ENCODE measurements around the gene TRIM28. TPM values are rescaled to one million over a fixed set of nuclear protein-coding genes. Genes with fewer than 3 reads are reported as not detected.

The TRIM28 gene
- total RNA-seq, 4 donors from 2014 or later = 164 to 281 (median 196) TPM

- no peak for DNase-seq
- H3K27me3 ChIP-seq = no peaks in the 10 kb centered on the region
- no peaks in the 10 kb centered on the region for H3K9me3 ChIP-seq
- H3K27ac ChIP-seq = peak overlapping the region in 3 of 4 donors; percentile 44 to 74 (median 59)
- peak overlapping the region in 2 of 4 donors; percentile 45 to 50 for H3K4me3 ChIP-seq
- H3K36me3 ChIP-seq = peaks cover 0 to 21% (median 0%) of the 10 kb centered on the region in 3 donors
- H3K4me1 ChIP-seq = peaks cover 2 to 38% (median 5%) of the 10 kb centered on the region in 4 donors
- no peak for TF ChIP-seq POLR2A (IDR thresholded peaks at IDR 0.05)
- TF ChIP-seq, protein P1, sequence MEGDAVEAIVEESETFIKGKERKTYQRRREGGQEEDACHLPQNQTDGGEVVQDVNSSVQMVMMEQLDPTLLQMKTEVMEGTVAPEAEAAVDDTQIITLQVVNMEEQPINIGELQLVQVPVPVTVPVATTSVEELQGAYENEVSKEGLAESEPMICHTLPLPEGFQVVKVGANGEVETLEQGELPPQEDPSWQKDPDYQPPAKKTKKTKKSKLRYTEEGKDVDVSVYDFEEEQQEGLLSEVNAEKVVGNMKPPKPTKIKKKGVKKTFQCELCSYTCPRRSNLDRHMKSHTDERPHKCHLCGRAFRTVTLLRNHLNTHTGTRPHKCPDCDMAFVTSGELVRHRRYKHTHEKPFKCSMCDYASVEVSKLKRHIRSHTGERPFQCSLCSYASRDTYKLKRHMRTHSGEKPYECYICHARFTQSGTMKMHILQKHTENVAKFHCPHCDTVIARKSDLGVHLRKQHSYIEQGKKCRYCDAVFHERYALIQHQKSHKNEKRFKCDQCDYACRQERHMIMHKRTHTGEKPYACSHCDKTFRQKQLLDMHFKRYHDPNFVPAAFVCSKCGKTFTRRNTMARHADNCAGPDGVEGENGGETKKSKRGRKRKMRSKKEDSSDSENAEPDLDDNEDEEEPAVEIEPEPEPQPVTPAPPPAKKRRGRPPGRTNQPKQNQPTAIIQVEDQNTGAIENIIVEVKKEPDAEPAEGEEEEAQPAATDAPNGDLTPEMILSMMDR (IDR thresholded peaks at IDR 0.05) = no peak
Measured at GRCh38 chr19:58513213-58513693, 30.6 kb upstream of the TRIM28 start.

DNA sequence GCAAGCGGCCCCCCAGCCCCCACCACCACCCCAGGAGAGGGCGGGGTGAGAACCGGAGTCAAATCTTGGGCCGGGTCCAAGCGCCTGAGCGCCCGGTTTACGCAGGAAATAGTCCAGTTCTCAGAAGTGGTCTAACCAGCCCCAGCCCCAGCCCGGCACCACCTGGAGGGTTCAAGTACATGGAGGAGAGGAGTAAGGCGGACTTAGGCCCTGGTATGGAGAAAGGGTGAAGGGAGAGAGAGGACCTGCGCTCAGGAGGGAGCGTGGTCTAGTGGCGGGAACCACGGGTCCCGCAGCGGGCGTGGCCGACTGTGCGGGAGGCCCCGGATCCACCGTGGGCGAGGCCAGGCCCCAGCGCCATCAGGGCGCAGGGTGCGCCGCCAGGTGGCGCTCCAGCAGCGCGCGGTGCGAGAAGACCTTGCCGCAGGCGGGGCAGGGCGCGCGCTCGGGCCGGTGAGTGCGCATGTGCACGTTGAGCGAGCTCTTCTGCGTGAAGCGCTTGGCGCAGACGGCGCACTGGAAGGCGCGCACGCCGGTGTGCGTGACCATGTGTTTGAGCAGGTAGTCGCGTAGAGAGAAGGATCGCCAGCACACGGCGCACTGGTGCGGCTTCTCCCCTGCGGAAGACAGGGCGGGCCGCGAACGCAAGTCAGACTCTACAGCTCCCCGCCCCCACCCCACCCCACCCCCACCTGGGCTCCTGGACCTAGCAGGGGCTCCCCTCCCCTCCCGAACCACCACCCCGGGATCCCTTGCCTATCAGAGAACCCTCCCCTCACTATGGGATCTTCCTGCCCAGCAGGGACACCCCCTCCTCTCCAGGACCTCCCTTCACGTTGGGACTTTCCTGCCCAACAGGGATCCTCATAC lies 29.9 kb upstream of the TRIM28 start:
- no peaks in the 10 kb centered on the region for H3K9me3 ChIP-seq
- H3K4me1 ChIP-seq = peaks cover 3 to 45% (median 12%) of the 10 kb centered on the region in 4 donors
- peaks cover 0 to 21% (median 0%) of the 10 kb centered on the region in 3 donors for H3K36me3 ChIP-seq
- peak overlapping the region; percentile 40 to 74 (median 52) for H3K27ac ChIP-seq
- peak overlapping the region; percentile 32 to 52 (median 48) for H3K4me3 ChIP-seq
- TF ChIP-seq POLR2A (IDR thresholded peaks at IDR 0.05) = peak in 1 of 2 donors; percentile 49
- TF ChIP-seq, protein P1 (IDR thresholded peaks at IDR 0.05) = peak; percentile 84 to 99 (median 94)
- DNase-seq = peak; percentile 70 to 94 (median 93)
- H3K27me3 ChIP-seq = no peaks in the 10 kb centered on the region

DNA sequence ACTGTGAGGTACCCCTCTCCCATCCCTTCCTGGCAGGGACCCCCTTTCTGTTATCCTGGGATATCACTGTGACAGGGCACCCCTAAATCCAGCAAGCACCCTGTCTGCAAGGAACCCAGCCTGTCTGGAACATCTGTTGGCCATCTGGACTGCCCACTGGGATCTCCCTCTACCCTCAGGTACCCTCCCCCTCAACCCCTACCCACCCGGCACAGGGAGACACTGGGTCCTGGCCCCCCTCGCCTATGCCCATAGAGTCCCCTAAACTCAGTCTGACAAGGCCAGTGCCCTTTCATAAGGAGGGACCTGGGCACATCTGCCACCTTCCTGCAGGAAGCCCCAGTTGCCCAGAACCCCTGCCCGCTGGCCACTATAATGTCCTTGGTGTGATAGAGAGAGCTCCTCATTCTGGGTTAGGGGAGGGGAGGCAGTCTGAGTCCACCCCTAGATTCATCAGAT lies 29.3 kb upstream of the TRIM28 start:
- TF ChIP-seq POLR2A (IDR thresholded peaks at IDR 0.05) = no peak
- TF ChIP-seq, protein P1 (IDR thresholded peaks at IDR 0.05) = no peak
- Histone ChIP-seq H3K9me3 (no peaks in the 10 kb centered on the region), H3K36me3 (peaks cover 0 to 21% (median 0%) of the 10 kb centered on the region in 3 donors), H3K4me3 (peak overlapping the region in 3 of 4 donors; percentile 45 to 52 (median 50)), H3K4me1 (peaks cover 3 to 45% (median 12%) of the 10 kb centered on the region in 4 donors), H3K27me3 (no peaks in the 10 kb centered on the region), H3K27ac (peak overlapping the region in 2 of 4 donors; percentile 44 to 74)
- no peak for DNase-seq

- Histone ChIP-seq H3K36me3 (peaks cover 0 to 21% (median 0%) of the 10 kb centered on the region in 3 donors), H3K9me3 (no peaks in the 10 kb centered on the region), H3K4me1 (peaks cover 3 to 46% (median 12%) of the 10 kb centered on the region in 4 donors), H3K27me3 (no peaks in the 10 kb centered on the region), H3K4me3 (no peak overlapping the region), H3K27ac (no peak overlapping the region)
- TF ChIP-seq POLR2A (IDR thresholded peaks at IDR 0.05) = no peak
- TF ChIP-seq, protein P1 (IDR thresholded peaks at IDR 0.05) = no peak
- DNase-seq = no peak
Measured at GRCh38 chr19:58515259-58515658, 28.6 kb upstream of the TRIM28 start.

DNA sequence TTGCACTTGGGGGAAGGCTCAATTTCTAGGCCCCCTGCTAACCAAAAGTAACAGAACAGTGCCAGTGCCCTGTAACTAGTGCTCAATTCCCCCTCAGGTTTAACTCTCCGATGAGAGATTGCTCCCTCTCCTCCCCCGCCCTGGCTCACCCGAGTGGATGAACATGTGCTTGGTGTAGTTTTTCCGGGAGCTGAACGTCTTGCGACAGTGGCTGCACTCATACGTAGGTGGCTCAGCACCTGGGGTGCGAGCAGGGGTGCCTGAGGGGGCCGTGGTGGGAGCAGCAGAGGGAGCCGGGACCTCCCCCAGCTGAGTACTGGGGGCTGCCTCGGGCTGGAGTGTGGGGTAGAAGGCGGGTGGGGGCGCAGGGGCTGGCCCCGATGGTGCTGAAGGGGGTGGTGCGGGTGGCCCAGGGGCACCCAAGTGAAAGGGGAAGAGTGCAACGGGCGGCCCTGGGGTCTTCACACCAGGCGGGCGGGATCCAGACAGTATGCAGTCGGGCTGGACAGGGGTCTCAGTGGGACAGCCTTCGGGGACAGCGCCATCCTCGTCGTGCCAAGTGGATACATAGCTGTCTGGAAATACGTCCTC lies 27.5 kb upstream of the TRIM28 start:
- Histone ChIP-seq H3K27me3 (no peaks in the 10 kb centered on the region), H3K36me3 (peaks cover 0 to 21% (median 0%) of the 10 kb centered on the region in 3 donors), H3K4me3 (no peak overlapping the region), H3K4me1 (peaks cover 3 to 51% (median 12%) of the 10 kb centered on the region in 4 donors), H3K27ac (no peak overlapping the region), H3K9me3 (no peaks in the 10 kb centered on the region)
- no peak for DNase-seq
- TF ChIP-seq, protein P1 (IDR thresholded peaks at IDR 0.05) = no peak
- TF ChIP-seq POLR2A (IDR thresholded peaks at IDR 0.05) = no peak
